KOPT-K1 (cell line): ENCODE data around the gene LCNL1.

Experiments used
- H3K27ac ChIP-seq: fragments of 200-600 bp; sonication (generic); 2 replicates; pipeline ENCODE4 v1.5.1; 2016; ENCODE audit warnings: antibody characterized with exemption, mild to moderate bottlenecking, low read depth, low read length; ENCODE audit not compliant: poor library complexity, severe bottlenecking
- H3K36me3 ChIP-seq: fragments of 200-600 bp; sonication (generic); 2 replicates; pipeline ENCODE4 v1.5.1; 2017; ENCODE audit warnings: antibody characterized with exemption, mild to moderate bottlenecking, low read length, moderate library complexity; ENCODE audit not compliant: insufficient read depth
- H3K9me3 ChIP-seq: fragments of 200-600 bp; sonication (generic); 2 replicates; pipeline ENCODE4 v1.5.1; 2017; ENCODE audit warnings: antibody characterized with exemption, low read length, mild to moderate bottlenecking; ENCODE audit not compliant: insufficient read depth, poor library complexity, severe bottlenecking

Gene LCNL1

DNA sequence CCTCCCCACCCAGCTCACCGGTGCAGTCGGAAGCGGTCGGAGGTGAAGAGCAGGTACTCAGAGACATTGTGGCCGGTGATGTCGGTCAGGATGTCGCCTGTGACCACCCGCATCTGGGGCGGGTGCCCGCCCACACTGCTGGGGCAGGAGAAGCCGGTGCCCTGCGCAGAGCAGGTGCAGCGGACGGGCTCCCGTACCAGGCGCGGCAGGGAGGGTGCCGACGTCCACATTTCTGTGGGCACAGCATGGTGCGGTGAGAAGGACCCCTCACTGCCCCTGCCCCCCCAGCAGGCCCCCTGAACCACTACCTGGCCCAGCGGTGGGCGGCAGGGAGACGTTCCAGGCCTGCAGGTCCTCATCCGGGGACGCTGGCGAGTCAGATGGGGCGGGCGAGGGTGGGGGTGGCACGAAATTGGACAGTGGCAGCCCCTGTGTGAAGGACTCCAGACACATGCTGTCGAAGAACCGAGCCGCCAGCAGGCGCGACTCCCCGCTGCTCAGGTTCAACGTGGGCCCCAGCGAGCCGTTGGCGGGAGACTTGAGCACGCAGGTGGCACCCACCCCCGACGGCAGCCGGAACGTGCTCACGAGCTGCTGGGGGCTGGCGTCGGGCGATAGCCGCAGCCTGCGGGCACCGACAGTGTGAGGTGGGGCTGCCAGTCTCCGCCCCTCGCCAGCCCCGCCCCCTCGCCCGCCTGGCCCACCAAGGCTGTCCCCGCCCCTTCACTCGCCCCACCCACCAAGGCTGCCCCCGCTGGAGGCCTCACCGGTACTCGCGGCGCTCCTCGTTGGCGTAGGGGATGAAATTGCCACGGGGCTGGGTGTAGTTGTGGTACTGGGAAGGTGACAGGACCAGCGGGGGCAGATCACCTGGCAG is 30.1 kb downstream of the LCNL1 start:
- Histone ChIP-seq H3K27ac (no peak overlapping the region), H3K36me3 (no peaks in the 10 kb centered on the region), H3K9me3 (no peaks in the 10 kb centered on the region)

GRCh38 chr9:137013571-137013940 is 30.8 kb downstream of the LCNL1 start:
- H3K9me3 ChIP-seq: no peaks in the 10 kb centered on the region
- no peak overlapping the region for H3K27ac ChIP-seq
- H3K36me3 ChIP-seq: no peaks in the 10 kb centered on the region

DNA sequence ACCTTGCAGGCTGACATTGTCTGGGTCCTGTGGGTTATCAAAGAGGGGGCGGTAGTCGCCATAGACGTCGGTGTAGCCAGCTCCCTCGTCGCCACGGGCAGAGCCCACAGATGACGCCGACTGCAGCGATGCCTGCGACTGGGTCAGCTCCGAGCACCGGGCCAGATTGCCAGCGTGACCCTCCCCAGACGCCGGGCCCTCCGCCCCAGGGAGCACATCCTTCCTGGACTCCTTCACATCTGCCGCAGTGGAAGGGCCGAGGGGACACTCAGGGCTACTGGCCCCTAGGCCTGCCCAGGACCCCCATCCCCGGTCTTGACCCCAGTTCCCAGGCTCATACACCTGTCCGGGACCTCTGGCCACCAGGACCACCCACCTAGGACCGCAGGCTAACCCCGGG is 31.4 kb downstream of the LCNL1 start:
- H3K9me3 ChIP-seq: no peaks in the 10 kb centered on the region
- no peaks in the 10 kb centered on the region for H3K36me3 ChIP-seq

DNA sequence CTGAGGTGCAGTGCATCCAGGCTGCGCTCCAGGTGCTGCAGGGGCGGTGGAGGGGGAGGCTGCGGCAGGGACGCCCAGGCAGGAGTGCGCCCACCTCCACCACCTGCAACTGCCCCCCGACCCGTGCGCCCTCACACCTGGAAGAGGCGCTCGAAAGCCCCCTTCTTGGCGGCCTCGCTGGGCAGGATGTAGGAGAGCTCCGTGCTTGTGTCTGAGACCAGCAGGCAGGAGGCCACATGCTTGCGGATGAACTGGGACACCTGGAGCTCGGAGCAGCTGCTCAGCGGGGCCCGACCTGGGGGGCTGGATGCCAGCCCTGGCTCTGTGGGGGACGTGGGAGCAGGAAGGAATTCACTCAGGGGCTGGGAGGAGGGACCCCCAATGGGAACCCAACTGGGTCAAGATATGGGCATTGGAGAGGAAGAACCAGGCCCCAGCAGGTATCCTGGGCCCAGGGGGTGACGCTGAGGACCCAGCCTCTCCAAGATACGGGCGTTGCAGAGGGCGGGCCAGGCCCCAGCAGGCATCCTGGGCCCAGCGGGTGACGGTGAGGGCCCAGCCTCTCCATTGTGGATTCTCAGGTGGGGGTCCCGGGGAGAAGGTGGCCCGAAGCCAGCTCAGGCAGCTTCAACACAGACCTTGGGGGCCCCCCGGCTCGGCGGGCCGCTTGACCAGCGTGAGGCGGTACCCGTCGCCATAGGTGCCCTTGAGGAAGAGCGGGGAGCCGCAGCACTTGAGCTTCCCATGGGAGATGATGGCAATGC is 32.2 kb downstream of the LCNL1 start:
- Histone ChIP-seq H3K9me3 (no peaks in the 10 kb centered on the region), H3K27ac (no peak overlapping the region), H3K36me3 (no peaks in the 10 kb centered on the region)

More for the DNA sequence above, 31.4 kb downstream of the LCNL1 start:
- H3K27ac ChIP-seq: no peak overlapping the region

DNA sequence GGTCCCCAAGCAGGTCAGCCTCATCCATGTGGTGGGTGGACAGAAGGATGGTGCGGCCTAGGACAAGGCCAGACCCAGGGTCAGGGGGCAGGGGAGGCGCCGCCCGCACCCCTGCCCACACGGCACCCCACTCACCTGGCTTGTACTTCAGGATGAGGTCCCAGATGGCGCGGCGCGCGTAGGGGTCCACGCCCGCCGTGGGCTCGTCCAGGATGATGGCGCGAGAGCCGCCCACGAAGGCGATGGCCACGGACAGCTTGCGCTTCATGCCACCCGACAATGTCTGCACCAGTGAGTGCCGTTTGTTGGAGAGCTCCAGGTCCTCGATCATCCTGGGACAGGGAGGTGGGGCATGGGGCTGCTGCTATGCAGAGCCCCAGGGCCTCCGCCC is 32.7 kb downstream of the LCNL1 start:
- H3K36me3 ChIP-seq: no peaks in the 10 kb centered on the region
- H3K9me3 ChIP-seq: no peaks in the 10 kb centered on the region
- no peak overlapping the region for H3K27ac ChIP-seq

DNA sequence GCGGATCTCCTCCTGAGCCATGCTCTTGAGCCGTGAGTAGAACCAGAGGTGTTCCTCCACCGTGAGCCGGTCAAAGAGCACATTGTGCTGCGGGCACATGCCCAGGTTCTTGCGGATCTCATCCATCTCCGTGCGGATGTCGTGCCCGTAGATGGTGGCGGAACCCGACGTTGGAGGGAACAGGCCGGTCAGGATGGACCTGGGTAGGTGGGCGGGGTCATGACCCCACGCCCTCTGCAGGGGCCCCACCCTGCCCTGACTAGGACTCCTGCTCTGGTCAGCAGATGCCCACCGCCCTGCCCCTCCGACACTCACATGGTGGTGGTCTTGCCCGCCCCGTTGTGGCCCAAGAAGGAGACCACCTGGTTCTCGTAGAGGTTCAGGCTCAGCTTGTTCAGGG is 33.2 kb downstream of the LCNL1 start:
- H3K36me3 ChIP-seq: no peaks in the 10 kb centered on the region
- H3K27ac ChIP-seq: no peak overlapping the region
- H3K9me3 ChIP-seq: no peaks in the 10 kb centered on the region

- H3K36me3 ChIP-seq: no peaks in the 10 kb centered on the region
- no peak overlapping the region for H3K27ac ChIP-seq
- no peaks in the 10 kb centered on the region for H3K9me3 ChIP-seq
Measured at GRCh38 chr9:137016436-137016835, 33.6 kb downstream of the LCNL1 start.

GRCh38 chr9:137017071-137017470 is 34.3 kb downstream of the LCNL1 start:
- no peaks in the 10 kb centered on the region for H3K36me3 ChIP-seq
- H3K9me3 ChIP-seq: no peaks in the 10 kb centered on the region
- H3K27ac ChIP-seq: no peak overlapping the region

- no peaks in the 10 kb centered on the region for H3K36me3 ChIP-seq
- H3K27ac ChIP-seq: no peak overlapping the region
- no peaks in the 10 kb centered on the region for H3K9me3 ChIP-seq
Measured at GRCh38 chr9:137017791-137018497, 35.2 kb downstream of the LCNL1 start.

DNA sequence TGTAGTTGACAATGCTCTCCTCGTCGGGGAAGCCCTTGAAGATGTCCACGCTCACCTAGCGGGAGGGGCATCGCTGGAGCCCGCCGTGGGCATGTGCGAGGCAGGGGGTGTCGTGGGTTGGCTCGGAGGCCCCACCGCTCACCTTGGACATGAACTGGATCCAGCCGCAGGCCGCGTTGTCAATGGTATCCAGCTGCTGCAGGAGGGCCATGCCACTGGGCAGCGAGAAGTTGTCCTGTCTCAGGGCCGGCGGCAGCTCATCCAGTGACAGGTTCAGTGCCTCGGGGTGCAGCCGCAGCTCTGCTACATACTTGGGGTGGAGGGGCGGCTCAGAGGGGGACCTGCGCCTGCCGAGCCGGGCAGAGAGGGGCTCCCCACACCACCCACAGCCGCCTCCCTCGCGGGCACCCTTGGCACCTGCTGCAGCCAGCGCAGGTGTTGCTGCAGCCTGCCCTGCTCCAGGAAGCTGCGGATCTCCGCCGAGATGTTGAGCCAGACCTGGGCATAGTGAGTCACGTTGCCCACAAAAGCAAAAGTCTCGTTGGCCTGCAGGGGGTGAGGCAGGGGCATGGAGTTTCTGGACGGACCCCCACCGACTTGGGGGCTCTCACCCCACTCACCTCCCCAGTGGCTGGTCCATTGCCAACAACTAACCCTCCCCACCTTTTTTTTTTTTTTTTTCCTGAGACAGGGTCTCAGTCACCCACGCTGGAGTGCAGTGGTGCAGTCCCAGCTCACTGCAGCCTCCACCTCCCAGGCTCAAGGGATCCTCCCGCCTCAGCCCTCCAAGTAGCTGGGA is 36.2 kb downstream of the LCNL1 start:
- no peaks in the 10 kb centered on the region for H3K9me3 ChIP-seq
- H3K36me3 ChIP-seq: no peaks in the 10 kb centered on the region
- no peak overlapping the region for H3K27ac ChIP-seq

DNA sequence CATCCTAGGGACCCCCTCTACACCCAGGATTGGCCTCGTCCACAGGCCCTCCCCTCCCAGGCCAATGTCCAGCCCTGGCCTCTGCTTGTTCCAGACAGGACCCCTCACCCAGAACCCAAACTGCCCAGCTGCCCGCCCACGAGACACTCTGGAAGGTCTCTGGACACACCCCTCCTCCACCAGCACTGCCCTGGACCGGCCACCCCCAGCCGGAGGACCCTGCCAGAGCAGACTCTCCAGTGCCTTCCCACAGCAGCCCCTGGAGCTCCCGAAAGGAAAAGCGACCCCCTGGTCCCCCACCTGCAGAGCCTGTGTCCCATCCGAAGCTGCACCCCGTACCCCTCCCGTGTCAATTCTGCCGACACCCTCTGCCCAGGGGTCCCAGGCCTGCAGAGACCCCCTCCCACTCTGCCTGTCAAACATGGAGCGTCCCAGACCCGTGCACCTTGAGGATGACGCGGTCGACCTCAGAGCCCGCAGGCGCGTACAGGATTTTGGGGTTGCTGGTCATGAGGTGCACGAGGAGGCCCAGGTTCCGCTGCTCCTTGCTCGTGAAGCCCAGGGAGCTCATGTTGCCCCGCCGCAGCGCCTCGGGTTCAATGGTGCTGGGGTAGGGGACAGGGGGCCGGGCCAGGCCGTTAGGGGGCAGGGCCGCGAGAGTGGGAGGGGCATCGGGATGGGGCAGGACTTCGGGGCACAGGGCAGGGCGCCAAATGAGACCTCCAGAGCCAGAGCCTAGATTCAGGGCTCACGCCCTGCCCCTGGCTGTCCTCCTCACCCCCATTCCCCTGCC is 37.3 kb downstream of the LCNL1 start:
- Histone ChIP-seq H3K36me3 (no peaks in the 10 kb centered on the region), H3K9me3 (no peaks in the 10 kb centered on the region), H3K27ac (no peak overlapping the region)

DNA sequence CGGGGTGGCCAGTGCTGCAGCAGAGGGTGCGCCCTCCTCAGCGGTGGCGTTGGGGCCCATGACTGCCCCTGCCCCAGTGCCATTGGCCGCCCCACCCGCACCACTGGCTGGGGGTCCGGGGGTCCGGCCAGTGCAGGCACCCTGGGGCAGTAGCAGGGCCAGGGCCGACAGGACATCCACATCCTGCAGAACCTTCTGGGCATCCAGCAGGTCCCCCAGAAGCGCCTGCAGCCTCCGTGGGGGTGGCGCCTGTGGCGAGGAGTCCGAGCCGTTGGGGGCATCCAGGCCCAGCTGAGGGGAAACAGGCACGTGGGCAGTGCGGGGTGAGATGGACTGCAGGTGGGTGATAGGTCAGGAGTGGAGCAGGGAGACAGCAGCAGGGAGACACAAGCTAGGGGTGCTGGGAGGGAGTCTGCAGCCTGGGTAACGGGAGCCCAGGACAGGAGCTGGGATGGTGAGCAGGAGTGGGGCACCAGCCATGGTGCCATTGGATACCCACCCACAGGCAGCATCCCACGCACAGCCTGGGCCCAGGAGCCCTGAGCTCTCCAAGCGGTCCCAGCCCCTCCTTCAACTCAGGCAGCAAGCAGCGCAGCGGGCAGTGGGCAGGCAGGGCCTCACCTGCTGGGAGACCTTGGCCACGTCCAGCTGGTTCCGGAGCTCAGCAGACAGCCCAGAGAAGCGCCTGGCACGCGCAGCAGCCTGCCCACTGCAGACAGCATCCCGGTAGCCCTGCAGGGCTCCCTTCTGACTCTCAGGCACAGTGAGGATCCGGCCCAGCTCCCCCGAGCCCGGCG is 38.2 kb downstream of the LCNL1 start:
- no peaks in the 10 kb centered on the region for H3K9me3 ChIP-seq
- H3K27ac ChIP-seq: no peak overlapping the region
- H3K36me3 ChIP-seq: no peaks in the 10 kb centered on the region

- H3K27ac ChIP-seq: no peak overlapping the region
Measured at GRCh38 chr9:137021568-137021978, 38.8 kb downstream of the LCNL1 start.

More at GRCh38 chr9:137021568-137021978, 38.8 kb downstream of the LCNL1 start:
- no peaks in the 10 kb centered on the region for H3K9me3 ChIP-seq
- H3K36me3 ChIP-seq: no peaks in the 10 kb centered on the region
